ENCODE data around the gene ETV5.
"Not testable (repeated sequence)": the region's sequence is repeated elsewhere in the genome, so short reads cannot be mapped to it uniquely, and the experiment has no call there.

Gene ETV5

GRCh38 chr3:186042036-186042435 lies 66.9 kb downstream of the ETV5 start:
- Histone ChIP-seq H3K9me3 (ENCODE audit: insufficient read depth, low read length) (peaks cover 6% of the 10 kb centered on the region; the same call in 1 of the 2 replicates), H3K4me2 (ENCODE audit: low read length) (no peak overlapping the region), H3K27ac (ENCODE audit: low read length) (no peak overlapping the region), H3K4me3 (ENCODE audit: low read length) (no peak overlapping the region), H2AFZ (ENCODE audit: low read depth, low read length) (no peak overlapping the region), H3K27me3 (ENCODE audit: low read depth, low read length) (no peaks in the 10 kb centered on the region), H3K79me2 (ENCODE audit: low read length) (no peaks in the 10 kb centered on the region), H3K4me1 (ENCODE audit: low read length) (no peaks in the 10 kb centered on the region), H3K36me3 (replicated peaks; ENCODE audit: low read depth, low read length) (no peaks in the 10 kb centered on the region), H3K9ac (ENCODE audit: low read length) (no peak overlapping the region), H4K20me1 (ENCODE audit: insufficient read depth, low read length) (no peaks in the 10 kb centered on the region)
- TF ChIP-seq EZH2phosphoT487 (IDR thresholded peaks at IDR 0.05; ENCODE audit: low read depth) (no peak), CTCF (IDR thresholded peaks at IDR 0.05; ENCODE audit: low read depth, low read length) (no peak)

GRCh38 chr3:186038360-186038759 lies 70.5 kb downstream of the ETV5 start:
- H3K4me3 ChIP-seq (ENCODE audit: low read length): no peak overlapping the region
- no peaks in the 10 kb centered on the region for H3K36me3 ChIP-seq (replicated peaks; ENCODE audit: low read depth, low read length)
- no peak overlapping the region for H2AFZ ChIP-seq (ENCODE audit: low read depth, low read length)
- no peaks in the 10 kb centered on the region for H4K20me1 ChIP-seq (ENCODE audit: insufficient read depth, low read length)
- TF ChIP-seq EZH2phosphoT487 (IDR thresholded peaks at IDR 0.05; ENCODE audit: low read depth) (no peak), CTCF (IDR thresholded peaks at IDR 0.05; ENCODE audit: low read depth, low read length) (no peak)
- no peak overlapping the region for H3K27ac ChIP-seq (ENCODE audit: low read length)
- no peak overlapping the region for H3K4me2 ChIP-seq (ENCODE audit: low read length)
- no peak overlapping the region for H3K9ac ChIP-seq (ENCODE audit: low read length)
- H3K27me3 ChIP-seq (ENCODE audit: low read depth, low read length): no peaks in the 10 kb centered on the region
- no peaks in the 10 kb centered on the region for H3K4me1 ChIP-seq (ENCODE audit: low read length)
- H3K9me3 ChIP-seq (ENCODE audit: insufficient read depth, low read length): peaks cover 6% of the 10 kb centered on the region; the same call in 1 of the 2 replicates
- no peaks in the 10 kb centered on the region for H3K79me2 ChIP-seq (ENCODE audit: low read length)

DNA sequence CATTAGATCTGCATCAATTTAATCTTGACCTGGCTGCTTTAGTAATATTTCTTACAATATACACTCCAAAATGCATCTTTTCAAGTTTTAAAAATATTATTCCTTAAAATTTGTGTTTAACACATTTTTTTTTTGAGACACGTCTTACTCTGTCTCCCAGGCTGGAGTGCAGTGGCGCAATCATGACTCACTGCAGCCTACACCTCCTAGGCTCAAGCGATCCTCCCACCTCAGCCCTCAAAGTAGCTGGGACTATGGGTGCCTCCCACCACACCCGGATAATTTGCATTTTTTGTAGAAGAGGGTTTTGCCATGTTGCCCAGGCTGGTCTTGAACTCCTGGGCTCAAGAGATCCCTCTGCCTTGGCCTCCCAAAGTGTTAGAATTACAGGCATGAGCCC lies 73.6 kb downstream of the ETV5 start:
- Histone ChIP-seq H3K27ac (ENCODE audit: low read length) (no peak overlapping the region), H3K9me3 (ENCODE audit: insufficient read depth, low read length) (peaks cover 6% of the 10 kb centered on the region; the same call in 1 of the 2 replicates), H3K4me2 (ENCODE audit: low read length) (no peak overlapping the region), H2AFZ (ENCODE audit: low read depth, low read length) (no peak overlapping the region), H3K27me3 (ENCODE audit: low read depth, low read length) (no peaks in the 10 kb centered on the region), H3K4me1 (ENCODE audit: low read length) (no peaks in the 10 kb centered on the region), H4K20me1 (ENCODE audit: insufficient read depth, low read length) (no peaks in the 10 kb centered on the region), H3K4me3 (ENCODE audit: low read length) (no peak overlapping the region), H3K79me2 (ENCODE audit: low read length) (no peaks in the 10 kb centered on the region), H3K36me3 (replicated peaks; ENCODE audit: low read depth, low read length) (no peaks in the 10 kb centered on the region), H3K9ac (ENCODE audit: low read length) (no peak overlapping the region)
- TF ChIP-seq CTCF (IDR thresholded peaks at IDR 0.05; ENCODE audit: low read depth, low read length) (no peak), EZH2phosphoT487 (IDR thresholded peaks at IDR 0.05; ENCODE audit: low read depth) (no peak)

DNA sequence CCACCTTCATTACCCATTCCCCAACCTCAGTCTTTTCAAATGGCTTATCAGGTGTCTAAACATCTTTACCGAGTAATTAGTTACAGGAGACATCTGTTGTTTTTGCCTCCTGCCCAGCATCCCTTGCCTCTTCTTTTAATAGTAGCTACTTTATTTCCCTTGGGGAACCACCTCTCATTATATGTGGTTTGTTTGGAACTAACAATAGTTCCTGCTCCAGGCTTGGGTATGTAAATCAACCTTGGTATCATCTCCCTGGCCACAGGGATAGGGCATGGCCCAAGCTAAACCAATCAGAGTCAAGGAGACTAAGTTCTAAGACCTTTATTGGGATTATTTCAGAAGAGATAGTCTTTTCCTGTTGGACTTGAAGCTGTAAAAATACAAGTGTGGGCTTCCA lies 76.6 kb downstream of the ETV5 start:
- no peak overlapping the region for H3K9ac ChIP-seq (ENCODE audit: low read length)
- H3K4me1 ChIP-seq (ENCODE audit: low read length): no peaks in the 10 kb centered on the region
- H3K27ac ChIP-seq (ENCODE audit: low read length): no peak overlapping the region
- H2AFZ ChIP-seq (ENCODE audit: low read depth, low read length): no peak overlapping the region
- TF ChIP-seq EZH2phosphoT487 (IDR thresholded peaks at IDR 0.05; ENCODE audit: low read depth) (no peak), CTCF (IDR thresholded peaks at IDR 0.05; ENCODE audit: low read depth, low read length) (no peak)
- H3K79me2 ChIP-seq (ENCODE audit: low read length): no peaks in the 10 kb centered on the region
- H4K20me1 ChIP-seq (ENCODE audit: insufficient read depth, low read length): no peaks in the 10 kb centered on the region
- H3K36me3 ChIP-seq (replicated peaks; ENCODE audit: low read depth, low read length): no peaks in the 10 kb centered on the region
- H3K9me3 ChIP-seq (ENCODE audit: insufficient read depth, low read length): no peaks in the 10 kb centered on the region
- H3K27me3 ChIP-seq (ENCODE audit: low read depth, low read length): no peaks in the 10 kb centered on the region
- H3K4me3 ChIP-seq (ENCODE audit: low read length): no peak overlapping the region
- H3K4me2 ChIP-seq (ENCODE audit: low read length): no peak overlapping the region

DNA sequence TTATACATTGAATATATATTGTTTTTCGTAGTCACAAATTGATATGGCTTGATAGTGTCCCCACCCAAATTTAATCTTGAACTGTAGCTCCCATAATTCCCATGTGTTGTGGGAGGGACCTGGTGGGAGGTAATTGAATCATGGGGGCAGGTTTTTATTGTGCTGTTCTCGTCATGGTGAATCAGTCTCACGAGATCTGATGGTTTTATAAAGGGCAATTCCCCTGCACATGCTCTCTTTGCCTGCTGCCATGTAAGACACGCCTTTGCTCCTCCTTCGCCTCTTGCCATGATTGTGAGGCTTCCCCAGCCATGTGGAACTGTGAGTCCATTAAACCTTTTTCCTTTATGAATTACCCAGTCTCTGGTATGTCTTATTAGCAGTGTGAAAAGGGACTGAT lies 82.9 kb downstream of the ETV5 start:
- not testable (repeated sequence) for H3K9ac ChIP-seq (ENCODE audit: low read length); H3K27ac ChIP-seq (ENCODE audit: low read length); H3K9me3 ChIP-seq (ENCODE audit: insufficient read depth, low read length); H3K4me3 ChIP-seq (ENCODE audit: low read length); H3K36me3 ChIP-seq (replicated peaks; ENCODE audit: low read depth, low read length); H3K4me1 ChIP-seq (ENCODE audit: low read length); H2AFZ ChIP-seq (ENCODE audit: low read depth, low read length); H3K4me2 ChIP-seq (ENCODE audit: low read length); H3K79me2 ChIP-seq (ENCODE audit: low read length); H4K20me1 ChIP-seq (ENCODE audit: insufficient read depth, low read length)
- H3K27me3 ChIP-seq (ENCODE audit: low read depth, low read length): peaks cover 14% of the 10 kb centered on the region

Measured in OCI-LY3 (cell line).